GM21717 (cell line): ENCODE results near the gene ANGPTL3.

Experiments used
- ATAC-seq: cut with Tn5 transposase; IDR thresholded peaks from one replicate; pipeline ENCODE4 v1.9.1; 2021; ENCODE audit warnings: mild to moderate bottlenecking, moderate library complexity; ENCODE audit not compliant: unreplicated experiment

Gene ANGPTL3

DNA sequence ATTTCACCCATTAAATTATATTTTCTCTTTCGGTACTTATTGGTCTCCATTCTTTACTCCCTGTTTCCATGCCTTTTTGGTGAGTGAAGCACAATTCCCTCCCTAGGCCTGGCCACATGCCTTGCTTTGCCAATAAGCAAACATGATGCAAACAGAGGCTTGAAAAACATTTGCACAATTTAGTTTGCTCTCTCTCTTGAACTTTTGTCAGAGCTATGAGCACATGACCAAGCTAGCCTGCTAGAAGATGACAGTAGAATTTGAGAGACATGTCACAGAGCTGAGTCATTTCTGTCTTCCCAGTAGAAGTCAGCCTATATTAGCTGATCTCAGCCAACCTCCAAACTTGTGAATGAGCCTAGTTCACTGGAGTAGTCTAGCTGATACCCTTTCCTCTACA lies 24.6 kb downstream of the ANGPTL3 start:
- ATAC-seq, result peak; percentile 94

DNA sequence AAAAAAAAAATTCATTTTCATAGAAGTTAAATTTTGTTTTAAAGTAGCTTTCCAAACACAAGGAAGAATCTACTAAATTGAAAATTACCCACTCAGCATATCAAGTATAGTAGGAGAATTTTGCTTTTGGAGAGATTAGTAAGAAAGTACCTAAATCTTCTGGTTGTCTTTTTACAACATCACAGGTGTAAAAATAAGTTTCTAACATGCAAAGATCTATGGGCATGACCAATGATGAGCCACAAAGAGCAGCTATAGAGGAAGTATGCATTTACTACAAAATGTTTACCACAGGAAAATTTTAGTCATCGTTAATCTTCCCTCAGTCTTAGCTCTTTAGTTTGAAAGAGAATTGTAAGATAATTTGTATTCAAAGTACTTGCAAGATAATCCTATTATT lies 28.1 kb downstream of the ANGPTL3 start:
- ATAC-seq, result no peak

DNA sequence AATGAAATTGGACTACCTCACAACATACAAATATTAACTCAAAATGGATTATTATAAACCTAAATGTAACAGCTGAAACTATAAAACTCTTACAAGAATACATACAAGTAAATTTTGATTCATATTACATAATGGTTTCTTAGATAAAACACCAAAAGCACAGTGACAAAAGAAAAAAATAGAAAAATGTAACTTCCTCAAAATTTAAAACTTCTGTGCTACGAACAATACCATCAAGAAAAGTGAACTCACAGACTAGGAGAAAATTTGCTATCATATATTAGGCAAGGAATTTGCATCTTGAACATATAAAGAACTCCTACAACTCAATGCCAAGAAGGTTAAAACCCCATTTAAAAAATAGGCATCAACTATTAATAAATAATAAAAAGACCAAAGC lies 31.2 kb downstream of the ANGPTL3 start:
- no peak for ATAC-seq

DNA sequence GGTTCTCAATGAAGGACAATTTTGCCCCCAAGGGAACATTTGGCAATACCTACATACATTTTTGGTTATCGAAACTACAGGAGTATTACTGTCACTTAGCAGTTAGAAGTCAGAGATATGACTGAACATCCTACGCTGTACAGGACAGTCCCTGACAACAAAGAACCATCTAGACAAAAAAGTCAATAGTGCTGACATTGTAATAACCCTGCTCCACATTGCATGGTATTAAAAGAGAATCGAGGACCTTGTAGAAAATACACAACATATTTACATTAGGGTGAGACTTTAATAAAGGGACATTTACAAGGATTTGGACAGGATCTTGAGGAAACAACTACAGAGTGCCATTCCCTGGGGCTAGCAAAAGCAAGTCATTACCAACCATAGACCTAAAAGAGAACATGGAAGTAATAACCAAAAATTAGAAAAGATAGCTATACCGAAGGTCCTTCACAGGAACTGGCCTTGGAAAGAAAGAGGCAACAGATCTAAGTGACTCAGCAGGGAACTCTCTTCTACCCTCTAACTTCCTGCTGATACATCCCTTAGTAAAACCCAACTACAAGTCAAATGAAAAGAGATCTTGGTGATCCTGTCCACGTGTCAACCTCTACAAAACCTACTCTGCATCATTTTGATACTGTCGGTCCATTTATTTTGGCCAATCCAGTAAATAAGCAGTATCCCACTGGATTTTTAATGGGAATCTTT lies 40.2 kb downstream of the ANGPTL3 start:
- ATAC-seq, result no peak

DNA sequence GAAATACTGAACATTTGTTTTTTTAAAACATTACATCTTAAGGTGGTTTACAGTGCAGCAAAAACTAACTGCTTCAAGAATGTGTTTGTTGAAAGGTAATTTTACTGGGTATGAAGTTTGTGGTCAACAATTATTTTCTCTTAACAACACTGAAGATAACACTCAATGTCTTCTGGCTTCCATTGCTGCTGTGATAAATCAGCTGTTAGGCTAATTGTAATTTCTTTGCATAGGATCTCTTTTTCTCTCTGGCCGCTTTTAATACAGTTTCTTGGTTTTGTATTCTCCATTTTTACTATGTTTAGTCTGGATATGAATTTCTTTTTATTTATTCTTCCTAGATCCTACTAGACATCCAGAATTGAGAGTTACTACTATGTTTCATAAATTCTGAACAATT lies 46.0 kb downstream of the ANGPTL3 start:
- no peak for ATAC-seq

DNA sequence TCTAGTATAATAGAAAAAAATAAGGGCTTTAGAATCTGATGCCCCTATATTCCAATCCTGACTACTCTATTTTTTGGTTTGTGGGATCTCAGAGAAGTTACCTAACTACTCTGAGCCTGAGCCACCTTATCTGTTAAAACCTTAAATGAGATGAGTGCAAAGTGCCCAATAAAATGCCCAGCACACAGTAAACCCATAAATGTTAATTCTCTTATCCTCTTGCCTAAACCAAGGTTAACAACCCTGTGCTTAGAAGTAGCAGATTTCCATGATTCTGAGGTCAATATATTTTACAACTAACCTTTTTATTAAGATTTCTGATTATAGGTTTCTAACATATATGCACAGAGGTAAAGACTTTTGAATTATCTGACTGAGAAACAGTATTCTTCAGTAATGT lies 55.1 kb downstream of the ANGPTL3 start:
- no peak for ATAC-seq

DNA sequence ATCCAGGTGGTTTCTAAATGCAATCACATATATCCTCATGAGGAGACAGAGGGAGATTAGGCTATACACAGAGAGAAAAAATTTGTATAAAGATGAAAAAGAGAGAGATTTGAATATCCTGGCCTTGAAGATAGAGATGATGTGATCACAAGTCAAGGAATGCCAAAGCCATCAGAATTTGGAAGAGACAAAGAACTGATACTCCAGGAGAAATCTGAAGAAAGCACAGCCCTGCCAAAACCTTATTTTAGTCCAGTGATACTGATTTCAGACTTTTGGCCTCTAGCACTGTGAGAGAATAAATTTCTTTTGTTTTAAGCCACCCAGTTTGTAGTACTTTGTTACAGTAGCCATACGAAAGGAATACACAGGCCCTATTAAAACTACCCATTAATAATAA lies 57.4 kb downstream of the ANGPTL3 start:
- ATAC-seq, result no peak
